Calu3 (cell line): Measurements from ENCODE around the gene HDAC4. TPM values are rescaled to one million over a fixed set of nuclear protein-coding genes. Genes with fewer than 3 reads are reported as not detected.

ENCODE experiments used
- BruUV-seq: library from RNA; stranded (reverse); fragments of 400-500 nt; replicated peaks from 2 replicates; lab custom pipeline; 2021; lab: Mats Ljungman, UMichigan
- CTCF ChIA-PET: fragments of 300-600 bp; sonication (Branson Sonifier 250); formaldehyde crosslinking; loops from one replicate; lab custom pipeline; 2022; ENCODE audit warnings: antibody characterized with exemption; lab: Charles Lee
- DNase-seq: peaks from one replicate; pipeline ENCODE4 v3.0.0; 2022
- H3K27ac Mint-ChIP-seq: one replicate; pipeline ENCODE4 v1.8.0; 2022; ENCODE audit warnings: mixed read lengths; ENCODE audit not compliant: unreplicated experiment
- H3K27me3 Mint-ChIP-seq: one replicate; pipeline ENCODE4 v1.8.0; 2022; ENCODE audit warnings: mixed read lengths; ENCODE audit not compliant: unreplicated experiment
- H3K36me3 Mint-ChIP-seq: one replicate; pipeline ENCODE4 v1.8.0; 2022; ENCODE audit warnings: mild to moderate bottlenecking, moderate library complexity, mixed read lengths; ENCODE audit not compliant: insufficient read depth, unreplicated experiment
- H3K4me1 Mint-ChIP-seq: one replicate; pipeline ENCODE4 v1.8.0; 2022; ENCODE audit warnings: mild to moderate bottlenecking, low read depth, mixed read lengths; ENCODE audit not compliant: unreplicated experiment
- H3K4me3 Mint-ChIP-seq: one replicate; pipeline ENCODE4 v1.8.0; 2022; ENCODE audit warnings: mild to moderate bottlenecking, low read depth, moderate library complexity, mixed read lengths; ENCODE audit not compliant: unreplicated experiment
- H3K9me3 Mint-ChIP-seq: one replicate; pipeline ENCODE4 v1.8.0; 2022; ENCODE audit warnings: low read depth, mixed read lengths; ENCODE audit not compliant: unreplicated experiment
- intact Hi-C: fragments of 100-400 bp; cut with micrococcal nuclease; formaldehyde crosslinking; loops from one replicate; pipeline ENCODE4 v1.10.0; 2022; ENCODE audit not compliant: unreplicated experiment
- total RNA-seq: library from RNA; stranded (reverse); gene quantifications from 2 replicates; pipeline ENCODE4 v1.2.3, GENCODE V29; 2022
- TF ChIP-seq, protein P1 (sequence below): fragments of 200-600 bp; IDR thresholded peaks from one replicate; pipeline ENCODE4 v1.8.0; 2022; ENCODE audit warnings: antibody characterized with exemption; ENCODE audit not compliant: unreplicated experiment

Gene HDAC4
- total RNA-seq, 1 experiment from 2014 or later: 39.6 TPM

DNA sequence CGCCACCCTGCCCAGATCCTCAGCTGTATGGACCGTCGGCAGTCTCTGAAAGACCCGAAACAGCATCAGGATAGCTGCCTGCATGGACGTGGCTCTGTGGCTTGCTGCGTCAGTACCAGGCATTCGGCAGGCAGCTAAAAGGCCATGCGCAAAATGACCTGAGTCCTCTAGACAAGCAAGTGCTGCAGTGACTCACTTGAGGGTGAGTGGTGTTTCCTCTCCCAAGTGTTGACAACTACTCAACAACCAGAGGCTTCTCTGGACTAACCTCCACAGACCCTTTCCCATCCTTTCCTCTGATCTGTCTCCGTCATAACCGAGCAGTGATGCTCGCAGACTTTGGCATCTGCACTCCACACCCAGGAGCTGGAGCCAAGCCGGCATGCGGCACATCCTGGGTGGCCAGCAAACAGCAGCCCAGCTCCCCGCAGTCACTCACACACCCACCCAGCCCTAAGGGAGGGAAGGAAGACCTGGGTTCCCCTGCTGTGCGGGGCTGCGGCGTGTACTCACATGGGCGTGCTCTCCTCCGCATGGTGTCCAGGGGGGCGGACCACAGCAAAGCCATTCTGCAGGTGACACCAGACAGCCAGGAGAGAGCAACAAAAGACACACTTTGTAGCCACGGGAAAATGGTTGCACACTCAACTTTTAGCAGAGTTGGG is 313.6 kb downstream of the HDAC4 start:
- no peaks in the 10 kb centered on the region for H3K27me3 Mint-ChIP-seq
- intact Hi-C loops: no loop called here
- H3K9me3 Mint-ChIP-seq: no peaks in the 10 kb centered on the region
- no peak overlapping the region for H3K4me3 Mint-ChIP-seq
- TF ChIP-seq, protein P1, sequence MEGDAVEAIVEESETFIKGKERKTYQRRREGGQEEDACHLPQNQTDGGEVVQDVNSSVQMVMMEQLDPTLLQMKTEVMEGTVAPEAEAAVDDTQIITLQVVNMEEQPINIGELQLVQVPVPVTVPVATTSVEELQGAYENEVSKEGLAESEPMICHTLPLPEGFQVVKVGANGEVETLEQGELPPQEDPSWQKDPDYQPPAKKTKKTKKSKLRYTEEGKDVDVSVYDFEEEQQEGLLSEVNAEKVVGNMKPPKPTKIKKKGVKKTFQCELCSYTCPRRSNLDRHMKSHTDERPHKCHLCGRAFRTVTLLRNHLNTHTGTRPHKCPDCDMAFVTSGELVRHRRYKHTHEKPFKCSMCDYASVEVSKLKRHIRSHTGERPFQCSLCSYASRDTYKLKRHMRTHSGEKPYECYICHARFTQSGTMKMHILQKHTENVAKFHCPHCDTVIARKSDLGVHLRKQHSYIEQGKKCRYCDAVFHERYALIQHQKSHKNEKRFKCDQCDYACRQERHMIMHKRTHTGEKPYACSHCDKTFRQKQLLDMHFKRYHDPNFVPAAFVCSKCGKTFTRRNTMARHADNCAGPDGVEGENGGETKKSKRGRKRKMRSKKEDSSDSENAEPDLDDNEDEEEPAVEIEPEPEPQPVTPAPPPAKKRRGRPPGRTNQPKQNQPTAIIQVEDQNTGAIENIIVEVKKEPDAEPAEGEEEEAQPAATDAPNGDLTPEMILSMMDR: no peak
- DNase-seq: no peak
- H3K36me3 Mint-ChIP-seq: peaks cover 4% of the 10 kb centered on the region
- no peak overlapping the region for H3K27ac Mint-ChIP-seq
- BruUV-seq: no TSS peak
- H3K4me1 Mint-ChIP-seq: no peaks in the 10 kb centered on the region
- CTCF ChIA-PET: no interaction called here

DNA sequence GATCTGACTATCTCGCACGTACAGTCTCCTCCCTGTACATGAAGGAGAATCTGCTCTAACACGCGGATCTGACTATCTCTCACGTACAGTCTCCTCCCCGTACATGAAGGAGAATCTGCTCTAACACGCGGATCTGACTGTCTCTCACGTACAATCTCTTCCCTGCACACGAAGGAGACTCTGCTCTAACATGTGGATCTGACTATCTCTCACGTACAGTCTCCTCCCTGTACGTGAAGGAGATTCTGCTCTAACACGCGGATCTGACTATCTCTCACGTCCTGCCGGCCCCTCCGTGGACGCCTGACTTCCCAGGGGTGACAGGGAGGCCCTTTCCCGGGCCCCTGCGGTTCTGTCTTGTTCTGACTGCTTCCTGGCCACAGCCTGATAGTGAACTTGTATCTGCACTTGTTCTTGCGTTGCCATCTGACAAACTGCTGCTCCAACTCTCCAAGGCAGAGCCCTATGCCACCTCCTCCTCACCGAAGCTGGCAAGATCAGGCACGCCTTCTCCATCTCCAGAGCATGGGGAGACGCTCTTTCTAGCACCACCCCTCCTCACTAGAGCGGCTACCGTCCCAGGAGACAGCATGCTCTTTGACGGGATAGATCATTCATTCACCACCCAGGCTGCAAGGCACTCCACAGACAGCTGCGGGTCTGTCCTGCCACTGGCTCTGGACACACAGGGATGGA is 314.3 kb downstream of the HDAC4 start:
- Mint-ChIP-seq H3K27me3 (no peaks in the 10 kb centered on the region), H3K9me3 (no peaks in the 10 kb centered on the region), H3K4me1 (no peaks in the 10 kb centered on the region), H3K36me3 (peaks cover 4% of the 10 kb centered on the region), H3K4me3 (no peak overlapping the region), H3K27ac (no peak overlapping the region)
- TF ChIP-seq, protein P1: no peak
- DNase-seq: no peak
- intact Hi-C loops: no loop called here
- no TSS peak for BruUV-seq
- CTCF ChIA-PET: no interaction called here

DNA sequence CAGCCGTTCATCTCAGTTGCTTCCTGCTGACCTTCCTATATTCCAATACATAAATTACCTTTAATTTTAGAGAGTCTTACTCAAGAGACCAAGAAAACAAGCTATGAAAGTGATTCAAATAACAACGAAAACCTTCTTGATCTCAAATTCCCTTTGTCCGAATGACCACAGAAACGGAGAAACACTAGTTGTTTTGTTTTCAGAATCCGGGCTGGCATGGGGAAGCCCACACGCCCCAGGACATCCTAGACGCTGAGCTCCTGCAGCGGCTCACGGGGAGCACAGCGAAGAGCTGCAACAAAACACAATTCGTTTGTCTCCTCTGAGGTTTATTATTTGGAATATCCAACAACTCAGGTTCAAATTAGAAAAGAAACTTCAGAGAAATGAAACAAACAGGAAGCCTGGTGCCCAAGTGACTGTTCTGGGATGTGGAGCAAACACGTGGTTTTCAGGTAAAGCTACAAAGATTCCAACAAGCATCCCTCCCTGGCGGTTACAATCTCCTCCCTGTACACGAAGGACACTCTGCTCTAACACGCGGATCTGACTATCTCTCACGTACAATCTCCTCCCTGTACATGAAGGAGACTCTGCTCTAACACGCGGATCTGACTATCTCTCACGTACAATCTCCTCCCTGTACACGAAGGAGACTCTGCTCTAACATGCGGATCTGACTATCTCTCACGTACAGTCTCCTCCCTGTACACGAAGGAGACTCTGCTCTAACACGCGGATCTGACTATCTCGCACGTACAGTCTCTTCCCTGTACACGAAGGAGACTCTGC is 315.4 kb downstream of the HDAC4 start:
- H3K4me1 Mint-ChIP-seq: no peaks in the 10 kb centered on the region
- DNase-seq: no peak
- intact Hi-C loops: no loop called here
- TF ChIP-seq, protein P1: no peak
- H3K4me3 Mint-ChIP-seq: no peak overlapping the region
- no peaks in the 10 kb centered on the region for H3K9me3 Mint-ChIP-seq
- H3K27ac Mint-ChIP-seq: no peak overlapping the region
- H3K27me3 Mint-ChIP-seq: no peaks in the 10 kb centered on the region
- H3K36me3 Mint-ChIP-seq: no peaks in the 10 kb centered on the region
- no TSS peak for BruUV-seq
- CTCF ChIA-PET: interaction anchor here (0.6 kb wide), 1 partner anchor 652 kb away, joined by 3 read pairs; no protein-coding TSS in a partner anchor

DNA sequence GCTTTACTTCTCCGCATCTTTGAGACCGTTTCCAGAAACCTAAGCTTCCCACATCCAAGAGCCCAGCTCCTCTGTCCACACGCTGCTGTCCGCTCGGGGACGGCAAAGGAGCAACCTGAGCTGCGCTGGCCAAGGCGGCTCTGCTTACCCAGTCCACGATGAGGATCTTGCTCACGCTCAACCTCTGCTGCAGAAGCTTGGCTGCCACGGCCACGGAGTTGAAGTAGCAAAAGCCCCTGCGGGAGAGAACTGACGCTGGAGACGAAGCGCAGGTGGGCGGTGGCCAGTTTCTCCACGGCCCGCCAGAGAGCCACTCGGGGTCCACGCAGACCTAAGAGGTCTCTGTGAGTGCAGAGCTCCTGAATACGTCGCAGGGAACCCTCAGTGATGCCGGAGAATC is 316.8 kb downstream of the HDAC4 start:
- TF ChIP-seq, protein P1: no peak
- Mint-ChIP-seq H3K27ac (no peak overlapping the region), H3K4me1 (no peaks in the 10 kb centered on the region), H3K4me3 (no peak overlapping the region), H3K27me3 (no peaks in the 10 kb centered on the region), H3K9me3 (no peaks in the 10 kb centered on the region), H3K36me3 (peaks cover 4% of the 10 kb centered on the region)
- DNase-seq: no peak
- intact Hi-C loops: no loop called here
- CTCF ChIA-PET: no interaction called here
- no TSS peak for BruUV-seq
